Activated CD4-positive, alpha-beta T cell treated with anti-CD3 and anti-CD28 coated beads, Interleukin-2, amount 50 U/mL, for 4 hours (primary cell): ENCODE results near the gene EFCAB11.
A peak's percentile ranks its signal among the peaks of the same experiment; 100 is the strongest.

ENCODE experiments used
- DNase-seq, 2 experiments: peaks; one replicate each; pipeline ENCODE4 v3.0.0-alpha.2; 2020

The EFCAB11 gene

DNA sequence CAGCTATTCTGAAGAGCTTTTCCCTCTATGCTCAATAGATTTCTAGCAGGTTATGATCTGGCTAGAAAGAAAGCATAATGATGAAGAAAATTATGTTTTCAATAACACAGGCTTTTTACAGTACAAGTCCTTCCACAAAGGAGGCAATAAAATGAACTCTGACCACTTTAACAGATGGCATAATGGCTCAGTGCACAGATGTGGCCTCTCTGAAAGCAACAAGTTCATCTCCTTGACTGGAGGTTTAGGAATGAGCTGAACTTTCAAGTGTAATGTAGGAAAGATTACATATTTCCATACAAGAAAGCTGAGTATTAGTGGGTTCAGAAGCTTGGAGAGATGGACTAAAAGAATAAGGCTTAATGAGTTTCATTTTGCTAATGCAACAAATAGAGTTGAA is 147.4 kb downstream of the EFCAB11 start:
- DNase-seq = no peak

DNA sequence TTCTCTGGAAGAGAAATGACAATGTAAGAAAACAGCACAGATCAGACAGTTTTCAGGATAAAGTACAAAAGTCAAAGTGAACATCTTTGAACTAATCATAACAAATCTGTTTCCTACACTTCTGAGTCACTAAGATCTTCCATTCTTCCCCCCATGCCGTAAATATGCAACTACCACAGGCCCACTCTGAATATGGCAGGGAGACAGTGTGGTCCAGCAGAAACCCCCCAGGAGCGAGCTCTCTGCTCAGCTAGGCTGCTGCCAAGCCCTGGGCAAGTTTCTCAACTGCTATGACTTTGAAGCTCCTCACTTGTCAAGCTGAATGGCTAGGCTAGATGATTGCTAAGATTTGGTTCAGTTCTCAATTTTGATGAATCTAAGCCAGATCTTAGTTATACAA is 148.1 kb downstream of the EFCAB11 start:
- no peak for DNase-seq

DNA sequence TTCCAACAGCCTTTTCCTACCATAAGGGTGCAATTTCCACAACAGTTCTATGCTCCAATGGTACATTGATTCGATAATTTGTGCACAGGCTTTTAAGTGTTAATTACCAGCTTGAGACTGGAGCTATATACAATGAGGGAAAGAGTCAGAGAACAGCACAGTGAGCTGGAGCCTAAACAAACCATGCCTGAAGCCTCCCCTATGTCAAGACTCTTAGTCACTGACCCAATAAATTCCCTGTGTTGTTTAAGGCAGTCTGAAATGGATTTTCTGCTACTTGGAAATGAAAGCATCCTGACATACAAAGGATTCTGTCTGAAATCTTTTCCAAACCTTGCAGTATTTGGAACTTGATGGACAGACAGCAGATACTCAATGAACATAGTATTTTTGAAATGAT is 149.0 kb downstream of the EFCAB11 start:
- no peak for DNase-seq

DNA sequence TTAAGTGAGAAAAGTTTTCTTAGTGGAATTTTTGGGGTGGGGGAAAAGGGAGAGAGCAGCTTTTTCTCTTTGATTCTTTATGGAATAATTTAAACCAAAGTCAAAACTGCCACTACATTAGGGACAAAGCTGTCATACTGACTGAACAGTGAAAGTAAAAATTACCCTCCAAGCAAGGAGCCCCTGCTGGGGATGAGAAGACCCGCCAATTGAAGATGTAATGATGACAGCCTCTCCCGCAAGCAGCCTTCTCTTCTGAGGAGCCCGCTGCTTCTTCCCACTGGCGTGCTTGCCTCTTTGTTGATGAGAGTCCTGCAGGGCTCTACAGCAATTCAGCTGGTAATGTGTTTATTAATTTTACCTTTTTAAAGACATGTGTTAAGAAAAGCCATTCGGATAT is 151.0 kb downstream of the EFCAB11 start:
- DNase-seq = no peak

DNA sequence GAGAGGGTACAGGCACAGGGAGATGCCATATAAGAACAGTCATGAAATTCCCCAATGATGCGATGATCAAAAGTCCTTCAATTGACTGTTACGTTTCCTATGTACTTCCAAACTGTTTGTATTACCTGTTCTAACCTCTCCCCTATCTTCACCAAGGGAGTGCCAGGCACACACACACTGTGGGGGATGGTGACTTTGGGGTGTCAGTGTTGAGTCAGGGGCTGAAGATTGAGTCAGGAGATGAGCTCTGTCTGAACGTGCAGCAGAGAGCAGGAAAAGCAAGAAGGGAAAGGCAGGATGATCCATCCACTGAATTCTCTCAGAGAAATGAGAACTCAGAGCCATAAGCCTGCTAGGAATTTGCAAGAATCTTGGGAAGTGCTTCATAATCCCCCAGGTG is 153.4 kb downstream of the EFCAB11 start:
- no peak for DNase-seq

DNA sequence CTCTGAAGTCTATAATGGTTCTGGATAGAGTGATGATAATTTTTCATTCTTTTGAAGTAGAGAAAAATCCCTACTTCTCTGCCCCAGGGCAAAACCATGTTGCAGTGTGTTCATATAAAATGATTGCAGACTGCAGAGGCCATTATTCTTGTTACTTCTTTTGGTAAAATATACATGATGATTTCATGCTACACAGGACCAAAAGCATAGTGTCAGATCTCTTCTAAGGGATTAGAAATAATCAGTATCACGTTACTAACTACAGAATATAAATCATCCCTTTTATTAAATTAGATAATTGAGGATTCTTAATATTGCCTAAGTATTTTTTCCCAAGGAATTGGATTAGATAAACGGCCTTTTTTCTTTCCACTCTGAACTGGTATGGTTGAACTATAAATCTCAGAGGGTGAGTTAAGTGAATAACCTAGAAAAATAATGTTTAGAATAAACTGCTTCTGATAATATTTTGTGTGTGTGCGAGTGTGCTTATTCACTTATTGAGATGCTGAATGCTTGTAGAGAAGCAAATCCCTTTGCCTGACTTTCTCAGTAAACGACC is 156.2 kb downstream of the EFCAB11 start:
- DNase-seq = no peak

DNA sequence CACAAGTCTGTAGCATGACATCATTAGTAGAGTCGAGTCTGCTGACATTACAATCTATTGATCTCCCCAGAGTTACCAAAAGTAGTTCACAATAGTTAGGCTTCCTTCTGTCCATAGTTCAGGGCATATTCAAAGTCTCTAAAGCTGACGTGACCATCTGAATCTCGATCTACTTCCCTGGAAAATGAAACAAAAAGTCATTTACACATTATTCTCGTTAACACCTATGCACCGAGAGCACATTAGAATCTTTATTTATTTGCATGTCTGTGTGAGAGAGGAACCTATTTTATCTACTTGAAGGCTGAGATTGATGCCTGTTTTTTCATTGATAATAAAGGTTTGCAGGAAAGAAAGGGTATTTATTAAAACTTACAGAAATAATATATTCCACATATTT is 157.4 kb downstream of the EFCAB11 start:
- no peak for DNase-seq

DNA sequence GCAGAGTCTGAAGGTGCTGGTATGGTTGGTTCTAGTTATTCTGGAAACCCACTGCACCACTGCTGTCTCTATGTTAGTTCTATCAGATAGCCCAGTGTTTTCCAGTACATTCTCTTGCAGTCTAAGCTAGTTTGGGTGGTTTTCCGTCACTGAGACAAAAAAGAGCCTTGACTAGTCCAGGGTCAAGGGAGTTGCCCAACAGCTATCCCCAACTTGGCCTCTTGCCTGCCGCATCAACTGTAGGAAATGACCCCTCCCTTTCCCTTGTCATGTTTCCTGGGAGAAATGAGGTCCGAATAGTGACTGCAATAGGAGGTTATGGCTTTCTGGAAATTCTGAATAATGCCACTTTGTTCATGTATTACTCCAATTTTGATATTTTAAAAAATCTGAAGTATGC is 160.4 kb downstream of the EFCAB11 start:
- DNase-seq = no peak

DNA sequence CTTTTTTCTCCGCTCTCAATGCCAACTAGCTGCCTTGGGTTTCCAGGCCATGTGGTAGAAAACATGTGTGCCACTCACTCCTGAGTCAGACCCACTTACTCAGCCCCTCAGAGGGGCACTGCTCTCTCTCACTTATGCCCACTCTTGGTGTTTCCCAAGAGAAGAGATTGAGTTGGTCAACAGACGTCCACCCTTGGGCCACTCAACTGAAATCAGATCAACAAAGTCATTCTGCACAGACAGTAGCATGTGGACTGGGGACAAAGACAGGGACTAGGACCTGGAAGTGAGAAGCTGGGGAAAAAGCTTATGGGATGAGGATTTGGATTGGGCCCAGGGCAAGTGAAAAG is 161.2 kb downstream of the EFCAB11 start:
- no peak for DNase-seq

DNA sequence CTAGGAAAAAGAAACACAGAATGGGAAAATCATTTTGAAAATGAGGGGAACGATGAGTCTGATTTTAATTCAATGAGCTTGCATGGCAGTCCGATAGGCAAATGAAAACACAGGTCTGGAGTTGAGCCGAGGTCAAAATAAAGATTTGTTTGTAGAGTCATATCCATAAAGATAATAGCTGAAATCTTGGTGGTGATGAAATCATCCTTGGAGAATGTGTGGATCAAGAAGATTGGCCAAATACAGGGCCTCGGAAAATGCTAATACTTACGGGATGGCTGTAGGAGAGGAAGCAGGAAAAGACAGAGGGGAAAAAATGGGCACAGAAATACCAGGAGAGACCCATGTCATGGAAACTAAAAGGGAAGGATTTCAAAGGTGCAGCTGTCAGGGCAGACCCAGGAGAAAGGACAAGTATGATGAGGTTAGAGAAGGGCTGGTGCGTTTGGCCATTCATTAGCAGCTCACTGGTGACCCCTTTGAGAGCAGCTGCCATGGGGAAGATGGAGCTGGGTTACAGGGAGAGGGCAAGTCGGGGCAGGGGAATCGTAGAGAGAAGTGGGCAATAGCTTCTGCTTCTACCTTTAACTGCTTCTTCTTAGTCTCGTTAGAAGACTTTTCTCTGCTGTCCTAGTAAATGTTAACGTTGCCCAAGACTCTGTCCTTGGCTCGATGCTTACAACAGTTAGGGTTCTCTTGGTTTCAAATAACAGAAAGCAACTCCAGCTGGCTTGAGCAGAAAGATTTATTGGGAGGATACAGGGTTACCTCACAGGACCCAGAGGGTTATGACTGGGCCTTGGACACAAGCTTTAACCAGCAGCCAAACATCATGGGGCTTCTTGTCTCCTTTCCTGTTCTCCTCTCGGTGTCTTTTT is 161.8 kb downstream of the EFCAB11 start:
- no peak for DNase-seq

DNA sequence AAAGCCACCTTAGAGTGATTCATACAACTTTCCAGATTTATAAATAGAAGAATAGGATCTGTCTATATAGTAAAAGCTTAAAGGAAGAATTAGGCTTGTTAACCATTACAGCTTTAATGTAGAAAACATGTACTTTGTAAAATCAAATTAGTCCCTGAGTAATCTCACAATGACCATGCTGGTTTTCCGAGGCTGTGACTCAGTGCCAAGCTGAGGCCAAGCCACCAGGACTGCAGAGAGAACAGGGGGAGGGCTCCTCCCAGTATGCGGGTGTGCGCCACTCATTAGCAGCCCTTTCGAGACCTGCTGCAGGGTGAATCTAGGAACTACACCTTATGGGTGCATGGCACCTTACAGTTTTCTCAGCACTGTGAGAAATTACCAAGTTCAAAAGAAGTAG is 167.0 kb downstream of the EFCAB11 start:
- DNase-seq = no peak

DNA sequence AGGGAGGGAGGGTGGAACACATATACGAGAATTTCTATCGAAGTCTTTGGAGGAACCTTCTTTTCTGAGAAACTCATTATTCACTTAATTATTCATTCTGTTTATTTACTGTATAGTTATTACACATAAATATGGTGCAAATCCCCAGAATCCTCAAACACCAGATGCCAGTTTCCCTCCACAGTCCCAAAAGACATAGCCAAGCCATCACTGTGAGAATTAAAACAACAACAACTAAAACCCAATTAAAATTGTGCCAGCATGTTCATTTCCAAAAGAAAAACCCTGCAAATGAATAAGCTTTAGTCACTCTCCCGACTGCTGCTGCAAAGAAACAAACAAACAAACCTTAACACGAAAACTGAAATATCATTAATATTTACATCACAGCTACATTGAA is 173.5 kb downstream of the EFCAB11 start:
- DNase-seq = no peak

DNA sequence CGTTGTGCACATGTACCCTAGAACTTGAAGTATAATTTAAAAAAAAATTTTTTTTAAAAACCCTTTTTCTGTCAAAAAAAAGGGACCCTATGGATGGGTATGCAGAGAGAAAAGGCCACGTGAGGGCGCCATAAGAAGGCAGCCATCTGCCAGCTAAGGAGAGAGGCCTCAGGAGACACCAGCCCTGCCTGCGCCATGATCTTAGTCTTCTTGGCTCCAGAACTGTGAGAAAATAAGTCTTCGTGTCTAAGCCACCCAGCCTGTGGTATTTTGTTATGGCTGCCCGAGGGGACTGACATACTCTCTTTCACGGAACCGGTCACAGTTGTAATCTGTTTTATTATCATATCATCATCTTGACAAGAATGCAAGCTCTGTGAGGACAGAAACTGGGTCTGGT is 174.8 kb downstream of the EFCAB11 start:
- no peak for DNase-seq

DNA sequence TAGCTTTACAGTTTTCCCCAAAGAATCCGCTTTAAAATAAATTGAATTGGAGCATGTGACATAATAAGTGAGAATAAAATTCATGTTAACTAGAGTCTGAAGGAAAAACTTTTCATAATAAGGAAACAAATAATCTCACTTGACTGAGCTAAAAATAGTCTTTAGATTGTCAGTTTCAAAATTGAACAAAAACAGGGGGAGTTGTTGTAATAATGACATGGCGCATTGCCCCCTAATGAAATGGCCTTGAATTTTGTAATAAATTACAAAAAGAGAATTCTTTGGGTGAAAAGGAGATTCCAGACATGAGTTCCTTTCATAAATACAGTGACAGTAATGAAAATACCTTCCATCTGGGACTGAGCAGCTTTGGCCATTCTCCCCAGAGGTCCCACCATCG is 178.6 kb downstream of the EFCAB11 start:
- no peak for DNase-seq

DNA sequence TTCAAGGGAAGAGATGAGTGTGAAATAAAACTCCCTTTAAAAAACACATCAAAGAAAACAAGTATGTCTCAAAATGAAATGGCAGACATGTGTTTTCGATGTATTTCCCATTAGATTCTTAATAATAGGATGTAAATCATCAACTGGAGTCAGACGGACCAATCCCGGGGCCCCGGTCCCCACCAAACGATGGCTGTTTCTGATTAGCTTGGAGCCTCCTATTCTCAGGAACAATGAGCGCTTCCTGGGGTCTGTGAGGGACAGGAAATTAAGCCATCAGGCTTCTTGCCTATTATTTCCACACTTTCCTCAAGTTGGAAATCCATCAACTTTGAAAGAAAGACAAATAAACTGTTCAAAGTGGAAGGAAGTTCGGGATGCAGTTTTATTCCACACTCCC is 179.4 kb downstream of the EFCAB11 start:
- DNase-seq = no peak

DNA sequence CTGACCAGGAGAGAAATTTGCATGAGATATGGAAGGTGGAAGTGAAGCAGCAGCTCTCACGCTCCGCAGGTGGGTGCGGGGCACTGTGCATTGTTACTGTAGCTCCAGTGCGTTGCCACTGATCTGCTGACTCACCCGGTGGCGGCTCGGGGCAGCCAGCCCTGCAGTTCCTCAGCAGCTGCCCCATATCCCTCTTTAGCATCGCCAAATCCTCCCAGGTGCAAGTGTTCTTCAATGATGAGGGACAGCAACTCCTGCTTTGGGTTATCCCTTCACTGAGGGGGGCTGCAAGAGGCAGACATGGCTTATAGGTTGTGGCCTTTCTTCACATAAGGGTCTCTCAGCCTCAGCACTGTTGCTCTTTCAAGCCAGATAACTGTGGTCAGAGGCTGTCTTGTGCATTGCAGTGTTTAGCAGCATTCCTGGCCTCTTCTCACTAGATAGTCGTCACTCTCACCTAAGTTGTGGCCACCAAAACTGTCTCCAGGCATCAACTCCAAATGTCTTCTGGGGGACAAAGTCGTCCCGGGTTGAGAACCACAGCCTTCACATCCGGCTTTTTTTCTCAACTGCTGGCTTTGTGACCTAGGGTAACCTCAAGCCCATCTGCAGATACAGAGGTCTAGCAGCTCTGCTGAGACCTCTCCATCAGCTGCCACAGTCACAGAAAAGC is 180.8 kb downstream of the EFCAB11 start:
- peak; percentile 47 to 50 for DNase-seq

DNA sequence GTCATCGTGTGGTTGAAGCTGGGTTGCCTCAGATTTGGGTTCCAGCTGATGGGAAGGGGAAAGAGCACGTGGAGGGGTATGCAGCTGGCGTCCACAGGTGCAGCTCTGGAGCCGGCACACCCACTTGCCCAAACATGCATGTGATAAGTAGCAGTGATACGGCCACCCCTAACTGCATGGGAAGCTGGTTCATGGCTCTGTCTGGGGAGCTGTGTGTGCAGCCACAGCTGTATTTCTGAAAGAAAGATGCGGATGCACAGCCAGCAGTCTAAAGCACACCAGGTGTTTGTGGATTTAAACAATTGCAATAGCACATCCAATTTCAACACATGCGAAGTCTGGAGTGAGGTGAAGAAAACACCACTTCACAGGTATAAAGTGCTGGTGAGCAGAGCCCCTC is 181.4 kb downstream of the EFCAB11 start:
- no peak for DNase-seq

DNA sequence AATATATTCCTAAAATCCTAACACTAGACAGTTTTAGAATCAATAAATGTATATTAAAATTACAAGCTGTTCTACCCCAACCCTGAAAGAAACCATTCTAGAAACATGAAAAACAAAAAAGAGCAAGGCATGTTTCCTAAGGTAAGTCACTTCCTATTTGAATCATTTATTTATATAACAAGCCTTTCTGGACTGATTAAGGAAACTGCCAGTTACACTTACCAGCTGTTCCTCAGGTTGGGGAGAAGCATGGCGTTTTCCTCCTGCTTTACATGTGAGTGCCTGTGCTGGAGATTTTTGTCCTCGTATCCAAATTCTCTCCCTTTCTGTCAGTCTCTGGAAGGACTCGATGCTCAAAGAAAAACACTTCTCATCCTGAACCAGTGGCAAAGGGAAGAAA is 183.3 kb downstream of the EFCAB11 start:
- no peak for DNase-seq

DNA sequence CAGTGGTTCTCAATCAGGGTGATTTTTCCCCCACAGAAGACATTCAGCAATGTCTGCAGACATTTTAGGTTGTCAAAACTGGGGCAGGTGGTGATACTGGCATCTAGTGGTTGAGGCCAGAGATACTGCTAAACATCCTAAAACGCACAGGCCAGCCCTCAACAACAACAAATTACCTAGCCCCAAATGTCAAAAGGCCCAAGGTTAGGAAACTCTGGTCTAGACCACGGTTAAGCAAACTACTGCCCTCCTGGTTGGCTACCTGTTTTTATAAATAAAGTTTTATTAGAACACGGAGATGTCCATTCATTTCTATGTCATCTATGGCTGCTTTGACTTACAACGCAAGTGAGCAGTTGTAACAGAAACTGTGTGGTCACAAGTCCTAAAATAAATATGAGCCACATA is 186.7 kb downstream of the EFCAB11 start:
- peak; percentile 59 to 62 for DNase-seq

DNA sequence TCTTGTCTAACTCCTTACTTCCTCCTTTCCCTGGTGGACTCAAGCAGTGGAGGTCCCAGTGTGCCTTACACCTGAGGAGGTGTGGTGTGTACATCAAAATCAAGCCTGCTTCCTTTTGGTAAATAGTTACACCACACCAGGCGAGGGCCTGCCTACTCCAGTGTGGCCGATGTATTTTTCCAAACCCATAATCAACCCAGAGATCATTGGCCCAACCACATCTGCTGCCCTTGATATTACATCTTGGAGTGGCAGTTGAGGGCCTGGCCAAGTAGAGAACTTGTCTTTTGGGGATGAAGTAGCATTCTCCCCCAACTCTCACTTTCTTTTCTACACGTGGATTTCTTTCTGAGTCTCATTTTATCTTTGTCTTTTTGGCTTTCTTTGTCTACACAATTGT is 187.4 kb downstream of the EFCAB11 start:
- no peak for DNase-seq

DNA sequence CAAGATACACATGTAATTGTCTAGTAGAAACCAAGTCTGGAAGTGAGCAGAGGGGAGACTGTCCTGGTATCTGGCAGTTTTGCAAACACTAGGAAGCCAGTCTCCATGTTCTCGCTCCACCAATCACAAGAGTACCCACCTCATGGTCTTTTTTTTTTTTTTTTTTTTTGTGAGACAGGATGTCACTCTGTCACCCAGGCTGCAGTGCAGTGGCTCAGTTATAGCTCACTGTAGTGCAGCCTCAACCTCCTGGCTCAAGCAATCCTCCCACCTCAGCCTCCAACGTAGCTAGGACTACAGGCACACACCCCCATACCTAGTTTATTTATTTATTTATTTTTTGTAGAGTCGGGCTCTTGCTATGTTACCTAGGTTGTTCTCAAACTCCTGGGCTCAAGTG is 189.2 kb downstream of the EFCAB11 start:
- DNase-seq = no peak

DNA sequence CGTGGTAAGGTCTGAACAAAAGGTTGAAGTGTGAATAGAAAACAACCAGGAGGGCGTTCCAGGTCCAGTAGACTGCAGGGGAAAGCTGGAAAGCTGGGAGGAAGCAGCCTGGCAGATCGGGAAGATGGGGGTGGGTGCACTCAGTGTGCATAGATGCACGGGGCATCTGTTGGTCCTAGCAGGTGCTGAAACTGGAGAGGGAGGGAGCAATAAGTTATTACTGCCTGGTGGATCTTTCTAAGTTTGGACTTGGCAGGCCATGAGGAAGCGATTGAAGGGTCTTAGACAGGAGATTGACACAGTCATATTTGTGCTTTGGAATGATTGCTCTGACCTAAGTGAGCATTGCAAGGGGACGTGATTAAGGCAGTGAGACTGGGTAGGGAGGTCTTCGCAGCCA is 194.4 kb downstream of the EFCAB11 start:
- DNase-seq = no peak

DNA sequence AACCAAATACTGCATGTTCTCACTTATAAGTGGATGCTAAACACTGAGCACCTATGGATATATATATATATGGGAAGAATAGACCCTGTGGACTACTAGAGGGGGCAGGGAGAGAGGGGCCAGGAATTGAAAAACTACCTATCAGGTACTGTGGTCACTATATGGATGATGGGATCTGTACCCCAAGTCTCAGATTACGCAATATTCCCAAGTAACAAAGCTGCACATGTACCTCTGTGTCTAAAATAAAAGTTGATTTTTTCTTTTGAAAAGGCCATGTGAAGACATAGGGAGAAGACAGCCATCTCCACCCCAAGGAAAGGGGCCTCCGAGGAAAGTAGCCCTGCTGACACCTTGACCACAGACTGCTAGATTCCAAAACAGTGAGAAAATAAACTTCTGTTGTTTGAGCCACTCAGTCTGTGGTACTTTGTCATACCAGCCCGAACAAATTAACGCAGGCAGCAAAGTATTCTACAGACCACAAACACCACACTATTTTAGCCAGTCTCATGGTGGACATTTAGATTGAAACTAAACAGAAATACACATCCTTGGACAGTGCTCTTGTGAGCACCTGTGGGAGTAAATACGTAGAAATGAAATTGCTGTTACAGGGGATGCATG is 197.1 kb downstream of the EFCAB11 start:
- no peak for DNase-seq

DNA sequence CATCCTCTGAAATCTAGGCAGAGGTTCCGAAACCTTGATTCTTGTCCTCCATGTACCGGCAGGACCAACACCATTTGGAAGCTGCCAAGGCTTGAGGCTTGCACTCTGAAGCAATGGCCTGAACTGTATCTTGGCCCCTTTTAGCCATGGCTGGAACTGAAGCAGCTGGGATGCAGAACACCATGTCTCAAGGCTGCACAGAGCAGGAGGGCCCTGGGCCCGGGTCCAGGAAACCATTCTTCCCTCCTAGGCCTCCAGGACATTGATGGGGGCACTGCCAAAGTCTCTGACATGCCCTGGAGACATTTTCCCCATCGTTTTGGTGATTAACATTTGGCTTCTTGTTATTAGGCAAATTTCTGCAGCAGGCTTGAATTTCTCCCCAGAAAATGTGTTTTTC is 198.7 kb downstream of the EFCAB11 start:
- no peak for DNase-seq
